ENCODE data around the gene UBALD1.

- TF ChIP-seq POLR2A (IDR thresholded peaks at IDR 0.05; ENCODE audit: low read length) = no peak
- no peak for TF ChIP-seq GATA1 (IDR thresholded peaks at IDR 0.05; ENCODE audit: low read depth, low read length)
Measured at GRCh38 chr16:4580250-4580649, 34.4 kb downstream of the UBALD1 start.

Data from erythroblast (primary cell).